ENCODE measurements around the gene FAM83D.
"Not testable (repeated sequence)": the region's sequence is repeated elsewhere in the genome, so short reads cannot be mapped to it uniquely, and the experiment has no call there.

The FAM83D gene

GRCh38 chr20:38969708-38970107 is 43.5 kb downstream of the FAM83D start:
- FAIRE-seq, result no peak

GRCh38 chr20:38970302-38970701 is 44.1 kb downstream of the FAM83D start:
- FAIRE-seq, result no peak

GRCh38 chr20:38973107-38973506 is 46.9 kb downstream of the FAM83D start:
- no peak for FAIRE-seq

DNA sequence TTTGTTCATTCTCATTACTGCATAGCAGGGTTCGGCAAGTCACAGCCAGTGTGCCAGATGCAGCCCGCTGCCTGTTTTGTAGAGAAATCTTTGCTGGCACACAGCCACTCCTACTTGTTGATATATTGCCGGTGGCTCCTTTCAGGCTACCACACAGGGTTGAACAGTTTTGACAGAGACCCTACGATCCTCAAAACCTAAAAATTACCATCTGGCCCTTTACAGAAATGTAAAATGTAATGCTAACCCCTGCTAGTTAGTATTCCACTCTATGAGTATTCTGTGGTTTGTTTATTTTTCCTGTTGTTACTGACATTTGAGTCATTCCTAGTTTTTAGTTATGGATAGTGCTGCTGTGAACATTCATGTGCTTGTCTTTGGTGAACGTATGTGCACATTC is 47.4 kb downstream of the FAM83D start:
- no peak for FAIRE-seq

DNA sequence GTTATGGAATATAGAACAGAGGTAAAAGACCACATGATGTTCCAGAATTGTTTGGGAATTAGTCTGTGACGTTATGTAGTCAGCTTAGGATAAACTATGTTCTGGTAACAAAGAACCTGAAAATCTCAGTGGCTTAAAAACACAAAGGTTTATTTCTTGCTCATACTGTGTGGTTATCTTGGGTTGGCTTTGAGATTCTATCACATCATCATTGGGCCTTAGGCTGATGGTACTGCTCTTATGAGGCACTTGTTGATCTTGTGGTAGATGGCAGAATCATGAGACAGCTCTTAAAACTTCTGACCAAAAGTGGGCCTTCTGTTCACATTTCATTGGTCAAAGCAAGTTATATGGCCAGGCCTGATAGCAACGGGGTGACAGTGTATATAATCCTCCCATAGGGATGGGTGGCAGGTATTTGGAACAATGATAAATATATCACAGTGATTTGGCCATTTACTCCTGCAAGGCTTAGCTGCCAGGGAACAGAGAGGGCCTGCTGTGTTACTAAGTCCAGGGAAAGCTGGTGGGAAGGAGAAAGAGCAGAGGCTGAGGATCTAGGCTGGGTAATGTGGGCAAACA is 49.4 kb downstream of the FAM83D start:
- FAIRE-seq, result no peak

GRCh38 chr20:38979434-38979833 is 53.2 kb downstream of the FAM83D start:
- FAIRE-seq, result no peak

- no peak for FAIRE-seq
Observed at GRCh38 chr20:38979842-38980241, 53.6 kb downstream of the FAM83D start.

DNA sequence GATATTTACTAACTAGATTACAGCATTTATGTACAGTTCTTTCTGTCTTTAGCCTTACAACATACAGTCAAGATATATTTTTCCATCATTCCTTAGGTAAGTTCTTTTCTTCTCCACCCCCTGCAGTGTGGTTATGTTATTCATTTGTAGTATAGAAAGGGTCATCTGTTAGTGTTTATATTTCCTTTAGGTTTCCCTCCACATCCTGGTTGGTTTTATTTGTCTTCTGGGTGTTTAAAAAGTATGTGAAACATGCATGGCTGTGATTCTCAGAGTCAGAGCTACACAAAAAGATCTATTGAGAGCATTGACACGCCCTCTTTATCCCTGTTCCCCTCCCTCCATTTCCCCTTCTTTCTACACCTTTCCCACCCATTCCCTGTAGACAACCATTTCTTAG is 56.1 kb downstream of the FAM83D start:
- no peak for FAIRE-seq

DNA sequence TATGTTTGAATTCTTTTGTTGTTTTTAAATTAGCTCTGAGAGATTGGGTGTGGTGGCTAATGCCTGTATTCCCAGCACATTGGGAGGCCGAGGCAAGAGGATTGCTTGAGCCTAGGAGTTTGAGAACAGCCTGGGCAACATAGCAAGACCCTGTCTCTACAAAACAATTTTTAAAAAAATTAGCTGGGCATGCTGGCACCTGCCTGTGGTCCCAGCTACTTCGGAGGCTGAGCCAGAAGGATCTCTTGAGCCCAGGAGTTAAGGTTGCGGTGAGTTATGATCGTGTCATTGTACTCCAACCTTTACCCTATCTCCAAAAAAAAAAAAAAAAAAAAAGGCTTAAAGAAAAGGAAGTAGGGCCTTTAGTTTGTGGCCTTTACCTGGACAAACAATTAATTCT is 58.8 kb downstream of the FAM83D start:
- no peak for FAIRE-seq

GRCh38 chr20:38985603-38986170 is 59.5 kb downstream of the FAM83D start:
- FAIRE-seq, result no peak

GRCh38 chr20:38986663-38987062 is 60.4 kb downstream of the FAM83D start:
- FAIRE-seq, result no peak

DNA sequence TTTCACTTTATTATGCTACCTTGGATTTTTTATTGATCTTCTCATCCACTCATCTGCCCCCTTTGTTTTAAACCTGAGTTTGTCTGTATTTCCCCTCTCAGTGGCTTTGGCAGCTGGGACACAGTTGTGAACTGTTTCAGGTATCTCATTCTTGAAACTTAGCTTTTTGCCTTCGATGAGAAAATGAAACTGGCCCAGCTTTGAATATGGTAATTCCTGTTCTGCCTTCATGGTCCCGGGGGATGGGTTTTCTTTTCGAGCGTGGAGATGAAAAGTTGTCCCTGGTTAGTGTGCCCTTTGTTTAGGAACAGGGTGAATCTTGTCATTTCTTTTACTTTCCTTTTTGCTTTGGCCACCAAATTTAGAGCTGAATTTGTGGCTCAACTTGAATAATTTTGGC is 61.6 kb downstream of the FAM83D start:
- no peak for FAIRE-seq

DNA sequence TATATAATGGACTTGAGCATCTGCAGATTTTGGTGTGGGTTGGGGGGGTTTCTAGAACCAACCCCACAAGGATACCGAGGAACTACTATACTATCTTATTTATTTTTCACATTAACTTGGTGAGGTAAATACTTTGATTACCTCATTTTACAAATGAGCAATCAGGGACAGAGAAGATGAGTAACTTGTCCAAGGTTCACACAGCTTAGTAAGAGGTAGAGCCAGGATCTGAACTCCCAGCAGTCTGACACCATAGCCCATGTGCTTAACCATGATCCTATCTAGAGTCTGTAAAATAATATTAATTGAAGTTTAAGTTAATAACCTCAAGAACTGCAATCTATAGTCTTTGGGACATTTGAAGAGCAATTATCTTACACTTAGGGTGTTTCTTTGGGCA is 64.5 kb downstream of the FAM83D start:
- no peak for FAIRE-seq

- FAIRE-seq, result no peak
Observed at GRCh38 chr20:38991814-38992704, 65.8 kb downstream of the FAM83D start.

- no peak for FAIRE-seq
Observed at GRCh38 chr20:38995536-38996044, 69.4 kb downstream of the FAM83D start.

GRCh38 chr20:38996866-38997265 is 70.6 kb downstream of the FAM83D start:
- not testable (repeated sequence) for FAIRE-seq

DNA sequence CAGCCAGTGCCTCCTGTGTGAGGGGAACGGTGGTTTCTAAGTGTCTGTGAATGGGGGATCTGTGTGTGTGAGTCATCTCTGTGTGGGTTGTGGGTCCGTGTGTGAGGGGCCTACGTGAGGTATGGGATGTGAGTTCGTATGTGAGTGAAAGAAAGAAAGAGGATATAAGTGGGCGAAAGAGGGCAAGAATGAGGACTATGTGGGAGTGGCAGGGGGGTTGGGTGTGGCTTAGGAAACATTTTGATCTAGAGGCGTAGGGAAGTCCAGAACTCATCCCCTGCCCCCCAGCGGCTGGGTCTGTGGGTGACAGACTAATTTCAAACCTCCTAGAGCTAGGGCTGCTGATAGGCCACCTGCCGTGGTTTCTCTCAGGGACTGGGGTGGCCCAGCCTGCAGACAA is 71.4 kb downstream of the FAM83D start:
- no peak for FAIRE-seq

- FAIRE-seq, result no peak
Observed at GRCh38 chr20:38999217-38999616, 73.0 kb downstream of the FAM83D start.

- FAIRE-seq, result no peak
Observed at GRCh38 chr20:38999965-39000910, 74.0 kb downstream of the FAM83D start.

Data from TTC549 (cell line).